G401.6 (cell line): Measurements from ENCODE around the gene ZNF524.

Source experiments
- FAIRE-seq: peaks from 2 replicates; lab custom pipeline; 2012; peaks lifted over from hg19 to GRCh38; lab: Jason Lieb, UNC

The ZNF524 gene

GRCh38 chr19:55620410-55621204 is 20.5 kb downstream of the ZNF524 start:
- FAIRE-seq = no peak

- FAIRE-seq = no peak
Measured at GRCh38 chr19:55621205-55621672, 21.2 kb downstream of the ZNF524 start.

- FAIRE-seq = no peak
Measured at GRCh38 chr19:55621673-55622231, 21.7 kb downstream of the ZNF524 start.

- FAIRE-seq = no peak
Measured at GRCh38 chr19:55622242-55622969, 22.3 kb downstream of the ZNF524 start.

- FAIRE-seq = no peak
Measured at GRCh38 chr19:55623130-55623529, 23.0 kb downstream of the ZNF524 start.

GRCh38 chr19:55623561-55623960 is 23.5 kb downstream of the ZNF524 start:
- no peak for FAIRE-seq

GRCh38 chr19:55624109-55625003 is 24.3 kb downstream of the ZNF524 start, which contains the start of gene ZNF784:
Gene ZNF784, minus strand, starts transcription at chr19:55624566. Its CDS starts 5 bp downstream, at chr19:55624561.
- peak; percentile 79 for FAIRE-seq

- FAIRE-seq = no peak
Measured at GRCh38 chr19:55625004-55625326, 24.9 kb downstream of the ZNF524 start.

GRCh38 chr19:55626350-55626749 is 26.3 kb downstream of the ZNF524 start:
- no peak for FAIRE-seq

GRCh38 chr19:55632463-55632834 is 32.4 kb downstream of the ZNF524 start:
- FAIRE-seq = peak; percentile 80

GRCh38 chr19:55633861-55634260 is 33.8 kb downstream of the ZNF524 start:
- FAIRE-seq = no peak

GRCh38 chr19:55635334-55635717 is 35.2 kb downstream of the ZNF524 start:
- FAIRE-seq = no peak

- FAIRE-seq = no peak
Measured at GRCh38 chr19:55635856-55636440, 35.9 kb downstream of the ZNF524 start.

- no peak for FAIRE-seq
Measured at GRCh38 chr19:55636723-55637122, 36.6 kb downstream of the ZNF524 start.

GRCh38 chr19:55637534-55637933 is 37.4 kb downstream of the ZNF524 start:
- no peak for FAIRE-seq

GRCh38 chr19:55638864-55639359 is 38.8 kb downstream of the ZNF524 start:
- FAIRE-seq = no peak

GRCh38 chr19:55640043-55640576 is 40.0 kb downstream of the ZNF524 start:
- FAIRE-seq = no peak

- FAIRE-seq = no peak
Measured at GRCh38 chr19:55640577-55641425, 40.7 kb downstream of the ZNF524 start, which contains the start of gene ZNF580. Gene ZNF580, plus strand, starts transcription at chr19:55641002. Its CDS starts 1,507 bp downstream, at chr19:55642509.

GRCh38 chr19:55641426-55642152 is 41.5 kb downstream of the ZNF524 start:
- no peak for FAIRE-seq
